NCI-H146 (cell line): Measurements from ENCODE around the gene S100A7A.
A peak's percentile ranks its signal among the peaks of the same experiment; 100 is the strongest.
"Not testable (repeated sequence)": the region's sequence is repeated elsewhere in the genome, so short reads cannot be mapped to it uniquely, and the experiment has no call there.

Experiments used
- DNase-seq: peaks from one replicate; lab custom pipeline; 2025; lab: John Stamatoyannopoulos, UW

The S100A7A gene

GRCh38 chr1:153395136-153395685 is 21.1 kb upstream of the S100A7A start:
- no peak for DNase-seq

- no peak for DNase-seq
These were observed 20.5 kb upstream of the S100A7A start for GRCh38 chr1:153395776-153396175.

- DNase-seq: no peak
These were observed 19.9 kb upstream of the S100A7A start for GRCh38 chr1:153396461-153396860.

DNA sequence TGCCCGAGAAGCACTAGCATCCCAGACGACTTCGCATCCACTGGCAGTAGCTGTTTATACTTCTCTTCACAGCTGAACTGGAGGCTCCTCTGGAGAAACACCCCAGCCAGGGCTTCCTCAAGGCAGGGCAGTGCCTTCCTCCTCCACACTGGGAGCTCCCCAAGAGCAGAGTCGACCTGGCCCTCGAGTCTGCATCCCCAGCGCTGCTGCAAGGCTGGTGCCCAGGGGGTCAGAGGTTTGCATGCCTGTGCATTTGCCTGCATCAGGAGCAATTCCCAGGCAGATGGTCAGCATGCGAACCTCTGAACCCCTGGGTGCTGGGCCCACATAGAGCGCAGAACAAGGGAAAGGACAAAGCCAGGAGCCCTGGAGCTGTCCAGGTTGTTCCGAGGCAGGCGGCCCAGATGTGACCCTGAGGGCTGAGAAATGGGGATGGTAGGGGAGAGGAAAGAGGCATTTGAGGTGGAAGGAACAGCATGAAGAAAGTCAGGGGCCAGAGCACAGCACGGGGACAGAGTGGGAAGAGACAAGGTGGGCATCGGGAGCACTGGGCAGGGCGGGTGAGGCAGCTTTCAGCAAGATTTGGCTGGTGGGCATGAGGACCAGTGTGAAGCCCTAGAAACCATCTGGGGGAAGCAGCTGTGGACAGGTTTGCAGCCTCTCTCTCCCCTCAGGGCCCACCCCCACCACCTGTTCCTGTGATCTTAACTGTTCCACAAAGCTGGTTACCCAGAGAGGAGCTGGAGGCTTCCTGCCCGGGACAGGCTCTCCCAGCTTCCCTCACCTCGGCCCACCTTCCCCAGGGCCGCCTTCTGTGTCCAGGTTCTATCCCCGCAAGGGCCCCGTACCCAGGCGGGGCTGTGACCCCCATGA is 19.0 kb upstream of the S100A7A start:
- no peak for DNase-seq

- no peak for DNase-seq
These were observed 18.2 kb upstream of the S100A7A start for GRCh38 chr1:153397924-153398651.

DNA sequence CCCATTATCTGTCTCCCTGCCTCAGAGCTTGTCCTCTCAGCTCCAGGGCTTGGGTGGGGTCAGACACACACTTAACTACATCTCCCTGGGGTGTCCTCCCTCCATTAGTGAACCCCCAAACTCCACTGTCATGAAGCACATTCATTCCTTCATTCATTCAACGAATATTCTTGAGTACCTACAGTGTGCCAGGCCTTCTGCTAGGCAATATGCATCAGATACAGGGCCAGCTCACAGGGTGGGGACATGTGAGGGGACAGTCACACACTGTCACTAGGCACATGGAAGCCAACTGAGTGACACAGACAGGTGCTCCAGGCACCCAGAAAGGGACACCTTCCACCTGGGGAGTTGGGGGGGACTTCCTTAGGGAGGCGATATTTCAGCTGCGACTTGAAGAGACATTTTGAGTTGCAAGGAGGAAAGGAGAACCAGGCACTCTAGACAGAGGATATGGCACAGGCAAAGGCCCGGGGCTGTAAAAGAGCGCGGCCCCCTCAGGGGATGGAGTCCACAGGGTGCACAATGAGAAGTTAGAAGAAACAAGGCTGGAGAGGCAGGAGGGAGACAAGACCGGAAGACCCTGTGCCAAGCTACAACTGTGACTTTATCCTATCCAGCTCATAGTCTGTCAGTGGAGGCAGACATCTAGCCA is 16.8 kb upstream of the S100A7A start:
- DNase-seq: no peak

- DNase-seq: peak; percentile 64
These were observed 16.1 kb upstream of the S100A7A start for GRCh38 chr1:153400244-153400643.

- DNase-seq: no peak
These were observed 14.9 kb upstream of the S100A7A start for GRCh38 chr1:153401461-153401860.

DNA sequence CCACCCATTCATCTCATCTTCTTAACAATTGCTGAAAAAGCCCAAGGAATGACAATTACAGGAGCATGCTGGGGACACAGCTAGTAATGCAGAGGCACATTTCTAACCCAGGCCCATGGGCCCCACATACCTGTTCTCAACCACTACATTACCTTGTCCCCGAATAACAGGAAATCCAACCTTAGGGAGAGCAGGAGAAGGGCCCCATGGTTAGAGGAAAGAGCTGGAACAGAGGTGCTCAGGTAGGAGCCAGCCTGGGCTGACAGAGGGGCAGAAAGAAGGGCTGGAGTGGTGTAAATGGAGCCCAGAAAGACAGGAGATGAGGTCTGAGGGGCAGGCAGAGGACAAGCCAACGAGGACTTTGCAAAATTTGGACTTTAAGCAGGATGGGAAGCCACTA is 14.1 kb upstream of the S100A7A start:
- no peak for DNase-seq

DNA sequence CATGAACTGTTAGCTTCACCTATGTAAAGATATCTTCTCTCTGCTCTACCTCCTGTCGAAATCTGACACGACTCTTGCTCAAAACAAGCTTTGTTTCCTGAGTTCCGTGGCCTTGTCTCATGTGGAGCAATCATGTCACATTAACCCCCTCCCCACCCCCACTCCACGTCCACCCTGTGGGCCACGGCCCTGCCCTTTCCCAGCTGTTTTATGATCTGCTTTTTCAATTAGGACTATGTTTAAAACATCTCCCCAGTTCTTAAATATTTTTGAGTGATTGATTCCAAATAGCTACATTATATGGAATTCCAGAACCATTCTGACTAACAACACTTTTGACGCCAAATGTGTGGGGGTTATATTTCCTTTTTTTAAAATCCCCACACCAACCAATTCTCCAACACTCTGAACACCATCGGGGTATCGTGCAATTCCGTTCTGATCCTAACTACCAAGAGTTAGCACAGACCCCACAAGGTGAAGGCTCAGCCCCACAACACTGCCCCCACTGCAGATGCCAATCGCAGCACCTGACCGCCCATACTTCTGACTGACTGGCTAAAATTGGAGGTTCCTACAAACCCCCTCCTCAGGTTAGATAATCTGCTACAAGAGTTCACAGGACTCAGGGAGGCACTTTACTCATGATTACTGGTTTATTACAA is 12.8 kb upstream of the S100A7A start:
- DNase-seq: no peak

GRCh38 chr1:153404086-153404635 is 12.2 kb upstream of the S100A7A start:
- no peak for DNase-seq

- peak; percentile 14 for DNase-seq
These were observed 11.6 kb upstream of the S100A7A start for GRCh38 chr1:153404768-153405167.

GRCh38 chr1:153405825-153406599 is 10.3 kb upstream of the S100A7A start:
- not testable (repeated sequence) for DNase-seq

DNA sequence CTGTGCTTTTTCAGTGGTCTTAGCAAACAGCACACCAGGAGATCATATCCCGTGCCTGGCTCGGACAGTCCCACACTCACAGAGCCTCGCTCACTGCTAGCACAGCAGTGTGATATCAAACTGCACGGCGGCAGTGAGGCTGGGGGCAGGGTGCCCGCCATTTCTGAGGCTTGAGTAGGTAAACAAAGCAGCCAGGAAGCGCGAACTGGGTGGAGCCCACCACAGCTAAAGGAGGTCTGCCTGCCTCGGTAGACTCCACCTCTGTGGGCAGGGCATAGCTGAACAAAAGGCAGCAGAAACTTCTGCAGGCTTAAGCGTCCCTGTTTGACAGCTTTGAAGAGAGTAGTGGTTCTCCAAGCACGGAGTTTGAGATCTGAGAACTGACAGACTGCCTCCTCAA is 9.0 kb upstream of the S100A7A start:
- DNase-seq: not testable (repeated sequence)

- DNase-seq: not testable (repeated sequence)
These were observed 2.4 kb upstream of the S100A7A start for GRCh38 chr1:153413961-153414360.

DNA sequence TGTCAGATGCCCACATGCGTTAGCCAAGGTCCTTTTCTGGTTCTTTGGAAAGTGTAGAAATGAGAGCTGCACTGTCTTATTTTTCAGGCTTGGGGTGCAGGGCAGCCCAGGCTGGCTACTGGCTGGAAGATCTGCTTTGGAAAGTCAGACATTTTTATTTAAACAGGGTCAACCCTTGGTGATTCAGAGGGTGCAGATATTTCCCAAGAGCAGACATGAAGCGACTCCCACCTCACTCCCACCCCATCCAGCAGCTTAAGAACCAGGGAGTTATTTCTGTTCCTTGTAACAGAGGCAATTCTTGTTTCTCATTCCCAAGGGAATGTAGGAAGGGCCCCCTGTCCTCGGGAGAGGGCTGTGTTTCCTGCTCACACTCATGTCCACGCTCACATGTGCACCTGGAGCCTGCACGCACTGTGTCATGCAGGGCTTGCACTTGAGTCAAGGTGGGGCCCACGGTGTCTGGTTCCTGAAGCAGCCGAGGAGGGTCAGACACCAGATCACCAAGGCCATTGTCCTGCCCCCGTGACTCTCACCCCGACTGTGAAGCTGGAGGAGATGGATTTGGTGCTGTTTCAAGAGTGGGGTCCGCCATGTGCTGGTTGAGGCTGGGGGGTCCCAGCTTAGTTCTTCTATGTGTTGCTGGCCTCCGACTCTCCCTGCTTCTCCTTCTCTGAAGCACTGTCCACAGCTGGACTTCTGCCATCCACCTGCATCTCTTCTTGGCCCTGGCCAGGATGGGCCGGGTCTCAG is 992 bp downstream of the S100A7A start:
- no peak for DNase-seq

- DNase-seq: not testable (repeated sequence)
These were observed 2.6 kb downstream of the S100A7A start for GRCh38 chr1:153418758-153419435.

GRCh38 chr1:153419436-153419793 is 3.1 kb downstream of the S100A7A start:
- DNase-seq: not testable (repeated sequence)

GRCh38 chr1:153420306-153420705 is 4.0 kb downstream of the S100A7A start:
- DNase-seq: no peak
